ENCODE data around the gene CDCP1. TPM values are rescaled to one million over a fixed set of nuclear protein-coding genes. Genes with fewer than 3 reads are reported as not detected.
A peak's percentile ranks its signal among the peaks of the same experiment; 100 is the strongest.

The CDCP1 gene
- total RNA-seq, 1 experiment from 2014 or later: 0.13 TPM

DNA sequence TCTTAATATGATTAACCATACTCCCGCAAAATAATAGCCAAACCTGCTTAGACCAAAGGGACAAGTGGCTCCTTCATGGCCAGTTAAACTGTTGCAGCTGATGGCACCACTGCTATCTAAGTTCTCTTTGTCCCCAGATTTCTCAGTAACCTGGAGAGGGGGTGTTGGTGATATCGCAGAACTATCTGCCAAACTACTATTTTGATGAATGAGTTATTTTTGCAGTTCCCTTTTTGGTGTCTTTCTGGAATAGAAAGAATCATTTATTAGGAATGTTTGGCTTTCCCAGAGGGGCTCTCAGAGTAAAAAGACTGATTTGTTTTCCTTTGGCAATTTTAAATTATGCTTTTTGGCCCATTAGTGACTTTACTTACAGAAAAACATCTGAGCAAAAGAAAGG lies 87.0 kb downstream of the CDCP1 start:
- intact Hi-C loops (cut with micrococcal nuclease; ENCODE audit: unreplicated experiment): no loop called here
- ChIA-PET CTCF (no interaction called here), POLR2A (ENCODE audit: low non-redundant PET) (interaction anchor here (0.6 kb wide), 1 partner anchor 297 kb away, joined by 3 read pairs; the partner anchor contains the start of genes KIAA1143 and KIF15)
- H3K4me1 ChIP-seq (ENCODE audit: insufficient read depth, low read length, poor library complexity, severe bottlenecking): peaks cover 10% of the 10 kb centered on the region
- no peak for DNase-seq (ENCODE audit: low spot score)
- H3K27me3 ChIP-seq (replicated peaks; ENCODE audit: insufficient read depth, low read depth, low read length, poor library complexity): no peaks in the 10 kb centered on the region
- no TSS peak for BruUV-seq (replicated peaks)
- H3K27ac ChIP-seq (ENCODE audit: low read depth, low read length, poor library complexity, severe bottlenecking): no peak overlapping the region
- H3K9me3 ChIP-seq (ENCODE audit: low read depth, low read length, poor library complexity, severe bottlenecking): no peaks in the 10 kb centered on the region
- no peaks in the 10 kb centered on the region for H3K36me3 ChIP-seq (ENCODE audit: insufficient read depth, low read length, poor library complexity, severe bottlenecking)
- no peak for TF ChIP-seq EZH2 (IDR thresholded peaks at IDR 0.05; ENCODE audit: borderline replicate concordance, low read depth, low read length, poor library complexity, severe bottlenecking)
- TF ChIP-seq, protein P1, sequence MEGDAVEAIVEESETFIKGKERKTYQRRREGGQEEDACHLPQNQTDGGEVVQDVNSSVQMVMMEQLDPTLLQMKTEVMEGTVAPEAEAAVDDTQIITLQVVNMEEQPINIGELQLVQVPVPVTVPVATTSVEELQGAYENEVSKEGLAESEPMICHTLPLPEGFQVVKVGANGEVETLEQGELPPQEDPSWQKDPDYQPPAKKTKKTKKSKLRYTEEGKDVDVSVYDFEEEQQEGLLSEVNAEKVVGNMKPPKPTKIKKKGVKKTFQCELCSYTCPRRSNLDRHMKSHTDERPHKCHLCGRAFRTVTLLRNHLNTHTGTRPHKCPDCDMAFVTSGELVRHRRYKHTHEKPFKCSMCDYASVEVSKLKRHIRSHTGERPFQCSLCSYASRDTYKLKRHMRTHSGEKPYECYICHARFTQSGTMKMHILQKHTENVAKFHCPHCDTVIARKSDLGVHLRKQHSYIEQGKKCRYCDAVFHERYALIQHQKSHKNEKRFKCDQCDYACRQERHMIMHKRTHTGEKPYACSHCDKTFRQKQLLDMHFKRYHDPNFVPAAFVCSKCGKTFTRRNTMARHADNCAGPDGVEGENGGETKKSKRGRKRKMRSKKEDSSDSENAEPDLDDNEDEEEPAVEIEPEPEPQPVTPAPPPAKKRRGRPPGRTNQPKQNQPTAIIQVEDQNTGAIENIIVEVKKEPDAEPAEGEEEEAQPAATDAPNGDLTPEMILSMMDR (conservative IDR thresholded peaks at IDR 0.05; ENCODE audit: low read depth, low read length): no peak
- H3K4me3 ChIP-seq (ENCODE audit: low read depth, low read length, poor library complexity, severe bottlenecking): no peak overlapping the region

DNA sequence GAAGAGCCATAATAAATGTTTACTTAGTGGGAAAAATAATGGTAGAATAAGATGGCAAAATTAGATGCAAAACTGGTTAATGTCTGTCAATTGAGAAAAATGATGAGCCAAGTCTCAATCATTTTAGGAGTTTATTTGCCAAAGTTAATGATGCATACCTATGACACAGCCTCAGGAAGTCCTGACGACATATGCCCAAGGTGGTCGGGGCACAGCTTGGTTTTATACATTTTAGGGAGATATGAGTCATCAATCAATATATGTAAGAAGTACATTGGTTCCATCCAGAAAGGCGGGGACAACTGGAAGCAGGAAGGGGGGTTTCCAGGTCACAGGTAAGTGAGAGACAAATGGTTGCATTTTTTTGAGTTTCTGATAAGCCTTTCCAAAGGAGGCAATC lies 88.6 kb downstream of the CDCP1 start:
- no peak for TF ChIP-seq EZH2 (IDR thresholded peaks at IDR 0.05; ENCODE audit: borderline replicate concordance, low read depth, low read length, poor library complexity, severe bottlenecking)
- TF ChIP-seq, protein P1 (conservative IDR thresholded peaks at IDR 0.05; ENCODE audit: low read depth, low read length): no peak
- POLR2A ChIA-PET (ENCODE audit: low non-redundant PET): no interaction called here

DNA sequence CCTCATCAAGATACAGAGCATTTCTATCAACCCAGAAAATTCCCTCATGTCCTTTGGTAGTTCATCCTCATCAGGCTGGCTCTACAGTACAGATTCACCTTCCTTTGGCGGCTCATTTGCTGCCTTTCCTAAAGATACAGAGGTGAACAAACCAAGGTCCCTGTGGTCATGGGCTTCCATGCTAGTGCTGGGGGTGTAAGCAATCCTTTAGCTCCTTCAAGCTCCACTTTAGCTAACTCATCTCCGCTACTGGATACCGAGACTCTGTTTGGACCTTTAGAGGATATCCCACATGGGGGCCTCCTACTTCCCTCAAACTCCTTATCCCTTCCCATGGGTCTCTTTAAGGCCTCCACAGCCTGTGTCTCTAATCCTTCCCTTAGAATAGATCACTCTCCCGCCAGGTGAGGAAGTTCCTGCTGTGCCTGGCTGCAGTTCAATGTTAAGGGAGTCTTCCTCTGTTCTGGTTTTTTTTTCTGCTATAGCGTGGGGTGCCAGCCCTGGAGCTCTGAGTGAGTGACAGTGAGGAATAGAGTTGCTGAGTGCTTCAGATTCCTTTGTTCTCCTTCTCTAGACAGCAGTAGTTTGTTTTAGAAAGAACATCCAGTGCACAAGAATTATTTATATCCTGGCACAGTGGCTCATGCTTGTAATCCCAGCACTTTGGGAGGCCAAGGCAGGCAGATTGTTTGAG lies 89.4 kb downstream of the CDCP1 start:
- ChIA-PET CTCF (no interaction called here), POLR2A (ENCODE audit: low non-redundant PET) (no interaction called here)
- no peaks in the 10 kb centered on the region for H3K27me3 ChIP-seq (replicated peaks; ENCODE audit: insufficient read depth, low read depth, low read length, poor library complexity)
- intact Hi-C loops (cut with micrococcal nuclease; ENCODE audit: unreplicated experiment): no loop called here
- no TSS peak for BruUV-seq (replicated peaks)
- H3K36me3 ChIP-seq (ENCODE audit: insufficient read depth, low read length, poor library complexity, severe bottlenecking): no peaks in the 10 kb centered on the region
- TF ChIP-seq, protein P1 (conservative IDR thresholded peaks at IDR 0.05; ENCODE audit: low read depth, low read length): no peak
- no peak for TF ChIP-seq EZH2 (IDR thresholded peaks at IDR 0.05; ENCODE audit: borderline replicate concordance, low read depth, low read length, poor library complexity, severe bottlenecking)
- peak; percentile 55 for DNase-seq (ENCODE audit: low spot score)
- H3K4me1 ChIP-seq (ENCODE audit: insufficient read depth, low read length, poor library complexity, severe bottlenecking): peaks cover 10% of the 10 kb centered on the region
- no peak overlapping the region for H3K4me3 ChIP-seq (ENCODE audit: low read depth, low read length, poor library complexity, severe bottlenecking)
- H3K9me3 ChIP-seq (ENCODE audit: low read depth, low read length, poor library complexity, severe bottlenecking): no peaks in the 10 kb centered on the region
- H3K27ac ChIP-seq (ENCODE audit: low read depth, low read length, poor library complexity, severe bottlenecking): no peak overlapping the region

More for the DNA sequence above, 88.6 kb downstream of the CDCP1 start:
- DNase-seq (ENCODE audit: low spot score): no peak
- intact Hi-C loops (cut with micrococcal nuclease; ENCODE audit: unreplicated experiment): no loop called here
- Histone ChIP-seq H3K27me3 (replicated peaks; ENCODE audit: insufficient read depth, low read depth, low read length, poor library complexity) (no peaks in the 10 kb centered on the region), H3K9me3 (ENCODE audit: low read depth, low read length, poor library complexity, severe bottlenecking) (no peaks in the 10 kb centered on the region), H3K27ac (ENCODE audit: low read depth, low read length, poor library complexity, severe bottlenecking) (no peak overlapping the region), H3K4me1 (ENCODE audit: insufficient read depth, low read length, poor library complexity, severe bottlenecking) (peaks cover 10% of the 10 kb centered on the region), H3K36me3 (ENCODE audit: insufficient read depth, low read length, poor library complexity, severe bottlenecking) (no peaks in the 10 kb centered on the region), H3K4me3 (ENCODE audit: low read depth, low read length, poor library complexity, severe bottlenecking) (no peak overlapping the region)
- CTCF ChIA-PET: no interaction called here
- BruUV-seq (replicated peaks): no TSS peak
